ENCODE measurements around the gene ADAMTSL4. TPM values are rescaled to one million over a fixed set of nuclear protein-coding genes. Genes with fewer than 3 reads are reported as not detected.

Gene ADAMTSL4
- total and polyA plus RNA-seq, 9 of the 15 experiments (the other 6 are each of a cell fraction or from before 2014, with no cell fraction given): 12.7 to 212 (median 35.6) TPM

GRCh38 chr1:150549496-150550221 is 451 bp downstream of the ADAMTSL4 start:
- ChIA-PET CTCF (ENCODE audit: low intra/inter-chr PET ratio) (no interaction called here), POLR2A (interaction anchor here (0.7 to 8.9 kb wide), 7 partner anchors 9 to 52 kb away, joined by 3 to 53 read pairs (median 3); partner anchors contain the start of gene MCL1)
- DNase-seq (ENCODE audit: extremely low read depth in 1 of 4, low spot score in 3 of 4) (peak in 2 of 4 experiments; percentile 35 to 49), ATAC-seq (peak; percentile 10), FAIRE-seq (no peak)
- H3K36me3 ChIP-seq (ENCODE audit: control insufficient read depth, insufficient read depth, low read length): peaks cover 30% of the 10 kb centered on the region
- peak overlapping the region; percentile 87 for H3K27ac ChIP-seq (ENCODE audit: extremely low read depth, low read depth, low read length)
- 3% methylated on average over 23 of the region's 43 CpGs for WGBS (ENCODE audit: insufficient coverage, low coverage, missing lambda C conversion rate)
- peak overlapping the region; percentile 95 to 99 for H3K9ac ChIP-seq (ENCODE audit: insufficient read depth in 1 of 2, low read depth in 2 of 2, low read length in 2 of 2)
- H3K4me3 ChIP-seq: peak overlapping the region; percentile 75
- TSS peak; percentile 59 for BruUV-seq (replicated peaks)
- H4K20me1 ChIP-seq (replicated peaks; ENCODE audit: control insufficient read depth, insufficient read depth, low read length): no peaks in the 10 kb centered on the region
- H3K4me1 ChIP-seq (replicated peaks in 1 of 2; ENCODE audit: control insufficient read depth in 2 of 2, insufficient read depth in 2 of 2, low read length in 2 of 2): peaks cover 45 to 87% of the 10 kb centered on the region in 2 experiments
- no peaks in the 10 kb centered on the region for H3K9me1 ChIP-seq (ENCODE audit: control insufficient read depth, insufficient read depth, low read length)
- no peak overlapping the region for H2AFZ ChIP-seq (ENCODE audit: low read depth, low read length)
- intact Hi-C loops (cut with micrococcal nuclease) (loop anchor here (5.0 to 10.0 kb wide), 4 partner anchors 42 to 428 kb away; partner anchors contain the start of genes CA14, ECM1 and RPRD2), in situ Hi-C loops (cut with MboI) (no loop called here)
- H3K27me3 ChIP-seq (ENCODE audit: control insufficient read depth in 2 of 2, insufficient read depth in 2 of 2, low read length in 2 of 2): no peaks in the 10 kb centered on the region
- peaks cover 79% of the 10 kb centered on the region for H3K79me2 ChIP-seq (ENCODE audit: control insufficient read depth, insufficient read depth, low read length)
- H3K9me3 ChIP-seq (replicated peaks; ENCODE audit: control insufficient read depth, insufficient read depth, low read depth, low read length): no peaks in the 10 kb centered on the region
- peak overlapping the region; percentile 95 for H3K4me2 ChIP-seq (ENCODE audit: insufficient read depth, low read length)
- TF ChIP-seq ZNF143 (CRISPR knock-in tag; IDR thresholded peaks at IDR 0.05): 0 out of 2 replicates have a peak, but pooled peaks have one; percentile 30
- no peak for TF ChIP-seq CBFB (CRISPR knock-in tag; IDR thresholded peaks at IDR 0.05)
- TF ChIP-seq AFF4 (CRISPR knock-in tag; IDR thresholded peaks at IDR 0.05): 0 out of 2 replicates have a peak, but pooled peaks have one; percentile 1
- TF ChIP-seq KDM5B (IDR thresholded peaks at IDR 0.05; ENCODE audit: insufficient replicate concordance, low read depth, low read length): peak; percentile 46
- TF ChIP-seq ZC3H4 (CRISPR knock-in tag; IDR thresholded peaks at IDR 0.05; ENCODE audit: borderline replicate concordance): peak; percentile 28; the same call in 1 of the 2 replicates
- 0 out of 2 replicates have a peak, but pooled peaks have one; percentile 19 for TF ChIP-seq MAX (CRISPR knock-in tag; IDR thresholded peaks at IDR 0.05)
- peak; percentile 80; the same call in 1 of the 2 replicates for TF ChIP-seq POLR2A (conservative IDR thresholded peaks at IDR 0.05)

All from K562 (cell line).